Measurements from ENCODE around the gene S100Z.
"Not testable (repeated sequence)": the region's sequence is repeated elsewhere in the genome, so short reads cannot be mapped to it uniquely, and the experiment has no call there.

The S100Z gene

GRCh38 chr5:76850543-76851145 is 830 bp downstream of the S100Z start:
- TF ChIP-seq, protein P1, sequence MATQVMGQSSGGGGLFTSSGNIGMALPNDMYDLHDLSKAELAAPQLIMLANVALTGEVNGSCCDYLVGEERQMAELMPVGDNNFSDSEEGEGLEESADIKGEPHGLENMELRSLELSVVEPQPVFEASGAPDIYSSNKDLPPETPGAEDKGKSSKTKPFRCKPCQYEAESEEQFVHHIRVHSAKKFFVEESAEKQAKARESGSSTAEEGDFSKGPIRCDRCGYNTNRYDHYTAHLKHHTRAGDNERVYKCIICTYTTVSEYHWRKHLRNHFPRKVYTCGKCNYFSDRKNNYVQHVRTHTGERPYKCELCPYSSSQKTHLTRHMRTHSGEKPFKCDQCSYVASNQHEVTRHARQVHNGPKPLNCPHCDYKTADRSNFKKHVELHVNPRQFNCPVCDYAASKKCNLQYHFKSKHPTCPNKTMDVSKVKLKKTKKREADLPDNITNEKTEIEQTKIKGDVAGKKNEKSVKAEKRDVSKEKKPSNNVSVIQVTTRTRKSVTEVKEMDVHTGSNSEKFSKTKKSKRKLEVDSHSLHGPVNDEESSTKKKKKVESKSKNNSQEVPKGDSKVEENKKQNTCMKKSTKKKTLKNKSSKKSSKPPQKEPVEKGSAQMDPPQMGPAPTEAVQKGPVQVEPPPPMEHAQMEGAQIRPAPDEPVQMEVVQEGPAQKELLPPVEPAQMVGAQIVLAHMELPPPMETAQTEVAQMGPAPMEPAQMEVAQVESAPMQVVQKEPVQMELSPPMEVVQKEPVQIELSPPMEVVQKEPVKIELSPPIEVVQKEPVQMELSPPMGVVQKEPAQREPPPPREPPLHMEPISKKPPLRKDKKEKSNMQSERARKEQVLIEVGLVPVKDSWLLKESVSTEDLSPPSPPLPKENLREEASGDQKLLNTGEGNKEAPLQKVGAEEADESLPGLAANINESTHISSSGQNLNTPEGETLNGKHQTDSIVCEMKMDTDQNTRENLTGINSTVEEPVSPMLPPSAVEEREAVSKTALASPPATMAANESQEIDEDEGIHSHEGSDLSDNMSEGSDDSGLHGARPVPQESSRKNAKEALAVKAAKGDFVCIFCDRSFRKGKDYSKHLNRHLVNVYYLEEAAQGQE (IDR thresholded peaks at IDR 0.05; ENCODE audit: insufficient replicate concordance, low read depth) = no peak
- TF ChIP-seq POLR2AphosphoS5 (IDR thresholded peaks at IDR 0.05; ENCODE audit: low read depth) = no peak
- no peak for TF ChIP-seq GABPA (IDR thresholded peaks at IDR 0.05; ENCODE audit: low read depth)
- no peak for TF ChIP-seq SPI1 (IDR thresholded peaks at IDR 0.05; ENCODE audit: borderline replicate concordance, low read depth)
- TF ChIP-seq, protein P2, sequence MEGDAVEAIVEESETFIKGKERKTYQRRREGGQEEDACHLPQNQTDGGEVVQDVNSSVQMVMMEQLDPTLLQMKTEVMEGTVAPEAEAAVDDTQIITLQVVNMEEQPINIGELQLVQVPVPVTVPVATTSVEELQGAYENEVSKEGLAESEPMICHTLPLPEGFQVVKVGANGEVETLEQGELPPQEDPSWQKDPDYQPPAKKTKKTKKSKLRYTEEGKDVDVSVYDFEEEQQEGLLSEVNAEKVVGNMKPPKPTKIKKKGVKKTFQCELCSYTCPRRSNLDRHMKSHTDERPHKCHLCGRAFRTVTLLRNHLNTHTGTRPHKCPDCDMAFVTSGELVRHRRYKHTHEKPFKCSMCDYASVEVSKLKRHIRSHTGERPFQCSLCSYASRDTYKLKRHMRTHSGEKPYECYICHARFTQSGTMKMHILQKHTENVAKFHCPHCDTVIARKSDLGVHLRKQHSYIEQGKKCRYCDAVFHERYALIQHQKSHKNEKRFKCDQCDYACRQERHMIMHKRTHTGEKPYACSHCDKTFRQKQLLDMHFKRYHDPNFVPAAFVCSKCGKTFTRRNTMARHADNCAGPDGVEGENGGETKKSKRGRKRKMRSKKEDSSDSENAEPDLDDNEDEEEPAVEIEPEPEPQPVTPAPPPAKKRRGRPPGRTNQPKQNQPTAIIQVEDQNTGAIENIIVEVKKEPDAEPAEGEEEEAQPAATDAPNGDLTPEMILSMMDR (IDR thresholded peaks at IDR 0.05; ENCODE audit: insufficient read depth, low read length) = no peak
- no peak for DNase-seq (ENCODE audit: low read depth in 1 of 2, low spot score in 1 of 2)
- Histone ChIP-seq H3K27ac (replicated peaks) (peak overlapping the region; percentile 67), H3K27me3 (ENCODE audit: insufficient read depth, poor library complexity, severe bottlenecking) (no peaks in the 10 kb centered on the region), H3K4me3 (replicated peaks; ENCODE audit: insufficient read depth, low read length) (no peak overlapping the region)

DNA sequence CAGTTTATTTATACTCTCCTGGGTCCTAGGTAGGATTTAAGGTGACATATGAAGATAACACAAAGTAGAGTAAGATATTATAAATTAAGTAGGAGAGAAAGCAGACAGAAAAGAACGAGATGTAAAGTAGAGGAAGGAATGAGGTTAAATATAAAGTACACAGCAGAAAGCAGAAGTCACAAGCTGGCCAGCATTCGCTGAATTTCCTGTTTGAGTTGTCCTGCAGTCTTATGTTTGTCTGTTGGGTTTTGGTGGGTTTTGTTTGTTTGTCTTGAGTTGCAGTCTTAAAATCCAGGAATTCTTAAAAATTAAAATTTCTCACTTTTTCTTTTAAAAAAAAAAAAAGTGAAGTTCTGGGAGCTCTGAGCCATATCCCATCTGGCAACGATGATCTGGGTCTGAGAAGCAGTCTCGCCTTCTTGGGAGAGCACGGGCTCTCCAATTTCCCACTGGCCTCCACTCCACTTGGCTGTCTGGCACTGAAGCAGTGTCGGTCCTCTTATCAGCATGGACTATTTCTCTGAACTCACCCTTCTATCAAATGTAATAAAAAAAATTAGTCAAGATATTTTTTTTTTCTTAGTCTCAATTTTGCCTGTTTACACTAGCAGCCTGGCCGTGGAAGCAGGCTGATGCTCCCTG is 2.0 kb downstream of the S100Z start:
- peak overlapping the region; percentile 60 for H3K27ac ChIP-seq (replicated peaks)
- DNase-seq (ENCODE audit: low read depth in 1 of 2, low spot score in 1 of 2) = peak in 1 of 2 experiments; percentile 10
- TF ChIP-seq SPI1 (IDR thresholded peaks at IDR 0.05; ENCODE audit: borderline replicate concordance, low read depth) (peak; percentile 74; the same call in 1 of the 2 replicates), POLR2AphosphoS5 (IDR thresholded peaks at IDR 0.05; ENCODE audit: low read depth) (no peak)
- TF ChIP-seq, protein P2 (IDR thresholded peaks at IDR 0.05; ENCODE audit: insufficient read depth, low read length) = no peak
- TF ChIP-seq, protein P1 (IDR thresholded peaks at IDR 0.05; ENCODE audit: insufficient replicate concordance, low read depth) = no peak
- no peak overlapping the region for H3K4me3 ChIP-seq (replicated peaks; ENCODE audit: insufficient read depth, low read length)
- H3K27me3 ChIP-seq (ENCODE audit: insufficient read depth, poor library complexity, severe bottlenecking) = no peaks in the 10 kb centered on the region

DNA sequence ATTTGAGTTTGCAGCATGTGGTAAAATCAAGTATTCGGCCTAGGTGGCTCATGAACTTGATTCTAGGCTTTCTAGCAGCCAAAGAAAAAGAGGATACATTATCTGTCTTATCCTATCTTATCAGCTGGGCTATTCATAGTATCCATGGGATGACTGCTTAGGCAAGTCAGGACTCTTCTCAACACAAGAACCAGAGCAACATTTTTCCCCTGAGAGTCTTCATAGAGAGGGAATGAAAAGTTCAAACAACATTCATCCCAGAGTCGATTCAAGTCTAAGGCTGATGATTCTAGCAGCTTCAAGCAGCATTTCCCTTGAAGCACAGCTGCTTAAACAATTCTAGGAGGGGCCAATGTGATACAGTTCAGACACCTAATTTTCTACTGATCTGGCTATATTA is 3.0 kb downstream of the S100Z start:
- no peak for TF ChIP-seq POLR2AphosphoS5 (IDR thresholded peaks at IDR 0.05; ENCODE audit: low read depth)
- TF ChIP-seq GABPA (IDR thresholded peaks at IDR 0.05; ENCODE audit: low read depth) = no peak
- TF ChIP-seq, protein P2 (IDR thresholded peaks at IDR 0.05; ENCODE audit: insufficient read depth, low read length) = no peak
- no peak for TF ChIP-seq SPI1 (IDR thresholded peaks at IDR 0.05; ENCODE audit: borderline replicate concordance, low read depth)
- TF ChIP-seq, protein P1 (IDR thresholded peaks at IDR 0.05; ENCODE audit: insufficient replicate concordance, low read depth) = no peak
- Histone ChIP-seq H3K27ac (replicated peaks) (no peak overlapping the region), H3K27me3 (ENCODE audit: insufficient read depth, poor library complexity, severe bottlenecking) (no peaks in the 10 kb centered on the region), H3K4me3 (replicated peaks; ENCODE audit: insufficient read depth, low read length) (no peak overlapping the region)
- DNase-seq (ENCODE audit: low read depth in 1 of 2, low spot score in 1 of 2) = no peak

GRCh38 chr5:76853741-76854140 is 3.9 kb downstream of the S100Z start:
- not testable (repeated sequence) for DNase-seq (ENCODE audit: low read depth in 1 of 2, low spot score in 1 of 2)

More at GRCh38 chr5:76853741-76854140, 3.9 kb downstream of the S100Z start:
- not testable (repeated sequence) for H3K27ac ChIP-seq (replicated peaks); H3K27me3 ChIP-seq (ENCODE audit: insufficient read depth, poor library complexity, severe bottlenecking); H3K4me3 ChIP-seq (replicated peaks; ENCODE audit: insufficient read depth, low read length)

Measured in HL-60 (cell line).